HG02623 (cell line): ENCODE data around the gene KRTAP10-8.
"Not testable (repeated sequence)": the region's sequence is repeated elsewhere in the genome, so short reads cannot be mapped to it uniquely, and the experiment has no call there.

Experiments
- ATAC-seq: cut with Tn5 transposase; IDR thresholded peaks from one replicate; pipeline ENCODE4 v1.9.1; 2021; ENCODE audit warnings: moderate library complexity; ENCODE audit not compliant: unreplicated experiment

KRTAP10-8 gene, protein sequence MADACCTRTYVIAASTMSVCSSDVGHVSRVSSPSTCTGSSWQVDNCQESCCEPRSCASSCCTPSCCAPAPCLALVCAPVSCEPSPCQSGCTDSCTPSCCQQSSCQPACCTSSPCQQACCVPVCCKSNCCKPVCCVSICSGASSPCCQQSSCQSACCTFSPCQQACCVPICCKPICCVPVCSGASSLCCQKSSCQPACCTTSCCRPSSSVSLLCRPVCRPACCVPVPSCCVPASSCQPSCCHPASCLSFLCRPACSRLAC

DNA sequence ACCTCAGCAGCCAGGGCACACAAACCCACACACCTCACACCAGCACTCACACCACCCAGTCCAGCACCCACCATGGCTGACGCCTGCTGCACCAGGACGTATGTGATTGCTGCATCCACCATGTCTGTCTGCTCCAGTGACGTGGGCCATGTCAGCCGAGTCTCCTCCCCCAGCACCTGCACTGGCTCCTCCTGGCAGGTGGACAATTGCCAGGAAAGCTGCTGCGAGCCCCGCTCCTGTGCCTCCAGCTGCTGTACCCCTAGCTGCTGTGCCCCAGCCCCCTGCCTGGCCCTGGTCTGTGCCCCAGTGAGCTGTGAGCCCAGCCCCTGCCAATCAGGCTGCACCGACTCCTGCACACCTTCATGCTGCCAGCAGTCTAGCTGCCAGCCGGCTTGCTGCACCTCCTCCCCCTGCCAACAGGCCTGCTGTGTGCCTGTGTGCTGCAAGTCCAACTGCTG, at the start of gene KRTAP10-8:
Gene KRTAP10-8, plus strand, starts transcription at position 51 of the 458 bp plus-strand sequence. Its CDS starts 22 bp downstream, at position 73.
- no peak for ATAC-seq

DNA sequence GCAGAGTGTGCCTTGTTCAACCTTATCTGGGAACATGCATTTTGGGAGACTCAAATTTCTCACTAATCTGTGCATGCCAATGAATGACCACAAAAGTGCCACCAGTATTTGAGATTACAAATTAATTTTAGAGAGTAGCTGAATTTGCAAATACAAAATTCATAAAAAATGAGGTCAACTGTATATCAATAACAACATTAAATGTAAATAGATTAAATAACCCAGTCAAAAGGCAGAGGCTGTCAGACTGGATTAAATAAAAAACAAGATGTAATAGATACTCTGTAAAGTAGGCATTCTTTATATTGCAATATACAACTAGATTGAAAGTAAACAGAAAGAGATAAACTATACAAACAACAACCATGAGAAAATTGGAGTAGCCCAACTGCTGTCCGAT, 47.8 kb upstream of the KRTAP10-8 start:
- no peak for ATAC-seq

DNA sequence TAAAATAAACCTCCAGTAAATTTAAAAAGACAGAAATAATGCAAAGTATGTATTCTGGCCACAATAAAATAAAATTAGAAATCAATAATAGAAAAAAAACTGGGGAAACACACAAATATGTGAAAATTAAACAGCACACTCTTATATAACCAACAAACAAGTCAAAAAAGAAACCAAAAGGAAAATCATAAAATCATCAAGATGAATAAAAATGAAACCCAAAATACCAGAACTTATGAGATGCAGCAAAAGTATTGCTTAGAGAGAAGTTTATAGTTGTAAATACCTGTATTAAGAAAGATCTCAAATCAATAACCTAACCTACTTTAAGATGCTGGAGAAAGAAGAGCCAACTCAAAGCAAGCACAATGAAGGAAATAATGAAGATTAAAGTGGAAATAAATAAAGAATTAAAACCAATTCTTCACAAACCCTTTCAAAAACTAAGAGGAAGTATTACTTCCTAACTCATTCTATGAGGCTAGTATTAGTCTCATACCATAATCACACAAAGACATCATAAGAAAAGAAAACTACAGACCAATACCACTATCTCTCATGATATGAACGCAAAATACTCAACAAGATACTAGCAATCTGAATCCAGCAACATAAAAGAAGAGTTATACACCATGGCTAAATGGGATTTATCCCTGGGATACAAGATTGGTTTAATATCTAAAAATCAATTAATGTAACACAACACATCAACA, 46.8 kb upstream of the KRTAP10-8 start:
- no peak for ATAC-seq

DNA sequence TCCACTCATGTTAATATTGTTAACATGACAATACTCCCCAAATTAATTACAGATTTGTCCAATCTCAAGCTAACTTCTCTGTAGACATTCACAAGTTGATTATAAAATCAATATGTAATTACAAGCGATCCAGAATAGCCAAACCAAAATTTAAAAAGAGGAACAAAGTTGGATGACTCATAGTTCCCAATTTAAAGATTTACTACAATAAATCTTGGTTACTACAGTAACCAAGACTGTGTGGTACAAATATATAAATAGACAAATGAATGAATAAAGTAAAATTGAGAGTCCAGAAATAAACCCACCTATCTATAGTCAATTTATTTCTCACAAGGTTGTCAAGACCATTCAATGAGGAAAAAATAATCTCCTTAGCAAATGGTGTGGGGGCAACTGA, 45.5 kb upstream of the KRTAP10-8 start:
- no peak for ATAC-seq

DNA sequence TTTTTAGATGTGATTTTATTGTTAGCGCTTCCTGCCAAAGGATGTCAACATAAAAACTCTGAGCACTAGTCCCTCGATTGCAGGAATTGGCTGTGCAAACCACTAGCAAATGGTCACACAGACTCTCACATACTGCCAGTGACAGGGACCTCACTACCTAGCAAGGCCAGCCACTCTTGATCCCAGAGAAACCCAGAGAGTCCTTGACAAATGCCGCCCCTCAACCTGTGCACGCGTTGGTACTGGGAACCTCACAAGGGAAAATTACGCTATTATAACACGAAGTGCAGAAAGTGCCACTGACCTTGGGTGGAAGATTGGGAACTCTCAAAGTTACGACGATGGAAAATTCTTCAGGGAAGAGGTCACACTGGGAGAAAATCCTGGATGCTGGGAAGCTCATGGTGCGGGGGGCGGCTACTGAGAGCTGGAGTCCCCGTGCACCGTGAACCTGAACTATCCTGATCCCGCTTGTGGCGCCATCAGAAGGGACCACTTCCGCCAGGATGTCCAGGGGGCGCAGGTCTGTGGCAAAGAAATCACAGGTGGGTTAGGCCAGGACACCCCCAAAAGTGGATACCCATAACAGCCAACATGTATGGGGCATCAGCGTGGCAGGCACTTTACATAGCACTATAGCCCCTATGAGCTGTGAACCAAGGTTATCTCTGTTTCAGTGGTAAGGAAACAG, 44.3 kb upstream of the KRTAP10-8 start:
- no peak for ATAC-seq

DNA sequence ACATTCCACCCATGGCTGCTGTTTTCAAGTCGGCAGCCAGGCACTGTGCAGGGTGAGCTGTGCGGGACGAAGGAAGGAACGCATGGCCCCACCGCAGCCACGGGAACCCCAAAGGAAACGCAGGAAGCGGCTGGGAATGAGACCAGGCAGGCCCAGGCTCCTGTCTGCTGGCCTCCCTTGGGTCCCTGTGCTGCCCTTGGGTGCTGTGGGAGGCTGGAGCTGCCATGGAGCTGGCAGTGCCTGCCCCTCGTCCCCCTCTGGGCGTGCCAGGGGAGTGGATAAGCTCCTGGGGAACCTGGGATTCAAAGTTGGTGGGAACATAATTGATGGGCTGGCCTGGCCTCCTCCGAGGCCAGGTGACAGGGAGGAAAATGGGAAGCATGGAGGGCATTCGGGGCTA, 43.6 kb upstream of the KRTAP10-8 start:
- no peak for ATAC-seq

DNA sequence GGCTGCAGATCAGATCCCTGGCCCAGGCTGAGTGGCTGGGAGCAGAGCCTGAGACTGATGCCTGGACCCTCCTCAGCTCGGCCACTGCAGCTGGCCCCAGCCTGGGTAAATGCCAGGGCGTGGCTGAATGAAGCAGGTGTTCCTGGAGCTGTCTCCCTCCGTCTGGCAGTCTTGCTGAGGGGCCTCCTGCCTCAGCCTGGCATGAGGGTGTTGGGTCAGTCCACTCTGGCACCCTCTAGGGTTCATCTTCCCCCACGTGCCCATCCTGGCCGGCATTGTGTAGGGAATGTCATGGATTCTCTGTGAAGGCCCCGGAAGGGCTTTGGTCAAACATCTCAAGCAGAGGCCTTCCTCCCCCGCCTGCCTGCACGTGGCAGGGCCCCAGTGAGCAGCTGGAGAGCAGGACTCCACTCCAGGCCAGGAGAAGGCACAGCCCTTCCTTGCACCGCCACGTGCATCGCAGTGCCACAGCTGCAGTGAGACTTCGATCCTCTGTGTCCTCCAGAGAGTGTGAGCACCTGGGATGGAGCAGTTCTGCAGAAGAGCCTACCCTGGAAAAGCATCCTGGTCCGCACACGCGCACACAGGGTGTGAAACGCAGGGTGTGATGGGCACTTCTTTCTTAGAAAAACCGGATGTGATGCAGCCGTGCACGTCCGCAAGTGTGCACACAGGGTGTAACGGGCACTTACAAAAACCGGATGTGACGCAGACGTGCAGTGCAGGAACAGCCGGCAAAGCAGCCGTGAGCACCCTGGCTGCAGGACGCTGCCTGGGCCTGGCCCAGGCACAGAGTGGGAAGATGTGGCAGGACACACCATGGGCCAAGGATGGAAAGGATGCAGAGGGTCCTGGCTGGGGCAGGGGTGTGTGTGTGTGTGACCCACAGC, 43.0 kb upstream of the KRTAP10-8 start:
- no peak for ATAC-seq

DNA sequence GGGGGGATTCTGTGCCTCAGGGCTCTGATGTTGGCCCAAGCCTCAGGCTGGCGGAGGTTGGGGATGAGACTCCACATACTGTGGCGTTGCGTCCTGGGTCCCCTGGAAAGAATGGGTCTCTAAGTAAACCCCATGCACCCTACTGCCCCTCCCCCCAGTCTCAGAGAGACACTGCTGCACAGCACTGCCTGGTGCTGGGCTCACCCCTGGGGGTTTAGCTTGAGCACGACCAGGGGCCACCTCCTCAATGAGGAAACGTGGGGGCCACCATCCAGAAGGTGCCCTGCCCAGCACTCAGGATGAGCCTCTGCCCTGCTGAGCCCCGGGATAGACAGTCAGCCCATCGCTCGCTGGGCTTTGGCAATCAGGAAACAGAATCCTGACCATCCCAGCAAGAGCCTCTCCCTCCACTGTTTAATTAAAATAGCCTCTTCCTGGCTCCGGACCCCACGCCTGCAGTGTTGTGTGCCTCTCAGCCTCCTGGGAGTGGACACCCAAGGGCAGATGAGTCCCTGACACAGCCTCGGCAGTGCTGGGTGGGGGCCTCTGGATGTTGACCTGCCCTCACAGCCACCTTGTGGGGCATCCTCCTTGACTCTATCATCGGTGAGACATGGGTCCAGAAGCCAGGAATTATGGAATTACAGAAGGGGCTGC, 41.9 kb upstream of the KRTAP10-8 start:
- ATAC-seq = no peak

DNA sequence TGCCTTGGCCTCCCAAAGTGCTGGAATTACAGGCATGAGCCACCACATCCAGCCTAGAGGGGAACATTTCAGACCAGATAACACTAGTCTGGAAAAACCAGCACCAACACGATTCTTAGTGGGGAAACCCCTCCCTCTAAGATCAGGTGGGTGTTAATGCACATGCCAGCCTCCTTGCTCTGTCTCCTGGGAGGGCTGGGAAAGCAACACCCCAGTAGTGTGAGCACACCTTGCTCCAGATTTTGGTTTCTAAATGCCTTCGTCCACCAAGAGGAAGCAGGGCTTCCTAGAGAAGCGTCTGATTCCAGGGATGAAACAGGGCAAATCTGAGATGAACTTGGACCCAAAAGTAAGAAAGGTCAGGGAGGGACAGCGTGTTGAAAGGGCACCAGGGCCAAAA, 40.6 kb upstream of the KRTAP10-8 start:
- no peak for ATAC-seq

DNA sequence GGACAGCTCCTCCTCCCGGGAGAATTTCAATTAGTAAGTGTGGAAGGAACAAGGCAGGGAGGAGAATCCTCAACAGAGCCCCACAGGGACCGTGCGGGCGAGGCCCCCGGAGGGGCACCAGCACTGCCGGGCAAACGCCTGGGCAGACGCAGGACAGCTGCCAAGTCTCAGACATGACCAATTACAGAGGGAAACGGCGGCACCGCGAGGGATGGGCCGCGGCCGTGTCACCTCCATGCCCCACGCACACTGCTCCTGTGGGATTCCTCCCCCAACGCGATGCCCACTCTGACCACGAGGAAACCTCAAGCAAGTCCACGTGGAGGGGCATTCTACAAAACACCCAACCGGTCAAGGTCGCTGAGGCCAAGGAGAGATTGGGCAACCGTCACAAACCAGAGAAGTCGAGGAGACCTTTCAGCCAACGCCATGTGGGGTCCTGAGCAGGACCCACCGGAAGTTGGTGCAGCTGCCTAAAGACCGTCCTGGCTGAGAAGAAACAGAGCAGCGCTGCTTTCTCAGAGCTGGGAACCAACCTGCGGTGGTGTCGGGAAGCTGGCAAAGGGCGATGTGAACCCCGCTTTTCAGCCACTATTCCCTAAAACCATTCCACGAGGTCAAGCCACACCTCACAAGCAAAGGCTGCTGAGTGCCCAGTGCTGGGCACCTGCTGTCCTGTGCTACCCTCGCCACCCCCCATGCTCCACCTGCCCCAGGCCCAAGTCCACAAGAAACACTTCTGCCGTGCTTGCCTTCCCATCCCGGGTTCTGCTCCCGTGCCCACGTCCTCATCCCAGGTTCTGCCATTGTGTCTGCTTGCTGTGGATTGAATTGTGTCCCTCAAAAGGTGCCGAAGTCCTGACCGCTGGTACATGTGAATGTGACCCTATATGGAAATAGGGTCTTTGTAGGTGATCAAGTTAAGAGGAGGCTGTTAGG, 39.8 kb upstream of the KRTAP10-8 start:
- ATAC-seq = no peak

DNA sequence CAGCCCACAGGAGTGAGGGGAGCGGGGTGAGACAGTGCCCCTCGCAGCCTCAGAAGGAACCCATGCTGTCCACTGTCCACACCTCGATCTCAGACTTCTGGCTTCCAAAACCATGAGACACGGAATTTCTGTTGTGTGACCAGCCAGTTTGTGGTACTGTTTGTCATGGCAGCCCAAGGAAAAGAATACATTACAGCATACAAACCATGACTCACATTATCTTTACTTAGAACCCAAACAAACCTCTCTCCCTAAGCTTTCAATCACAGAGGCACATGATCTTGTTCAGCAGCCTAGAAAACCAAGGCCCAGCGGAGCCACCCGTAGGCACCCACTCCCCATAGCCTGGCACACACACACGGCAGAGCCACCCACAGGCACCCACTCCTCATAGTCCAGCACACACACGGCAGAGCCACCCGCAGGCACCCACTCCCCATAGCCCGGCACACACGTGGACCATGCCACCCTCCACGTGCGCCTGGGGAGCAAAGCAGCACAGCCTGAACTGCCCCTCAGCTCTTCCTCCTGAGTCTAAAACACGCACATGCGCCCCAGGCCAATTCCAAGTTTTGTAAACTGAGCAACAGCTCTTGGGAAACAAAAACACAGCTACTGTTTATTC, 38.8 kb upstream of the KRTAP10-8 start:
- ATAC-seq = no peak

DNA sequence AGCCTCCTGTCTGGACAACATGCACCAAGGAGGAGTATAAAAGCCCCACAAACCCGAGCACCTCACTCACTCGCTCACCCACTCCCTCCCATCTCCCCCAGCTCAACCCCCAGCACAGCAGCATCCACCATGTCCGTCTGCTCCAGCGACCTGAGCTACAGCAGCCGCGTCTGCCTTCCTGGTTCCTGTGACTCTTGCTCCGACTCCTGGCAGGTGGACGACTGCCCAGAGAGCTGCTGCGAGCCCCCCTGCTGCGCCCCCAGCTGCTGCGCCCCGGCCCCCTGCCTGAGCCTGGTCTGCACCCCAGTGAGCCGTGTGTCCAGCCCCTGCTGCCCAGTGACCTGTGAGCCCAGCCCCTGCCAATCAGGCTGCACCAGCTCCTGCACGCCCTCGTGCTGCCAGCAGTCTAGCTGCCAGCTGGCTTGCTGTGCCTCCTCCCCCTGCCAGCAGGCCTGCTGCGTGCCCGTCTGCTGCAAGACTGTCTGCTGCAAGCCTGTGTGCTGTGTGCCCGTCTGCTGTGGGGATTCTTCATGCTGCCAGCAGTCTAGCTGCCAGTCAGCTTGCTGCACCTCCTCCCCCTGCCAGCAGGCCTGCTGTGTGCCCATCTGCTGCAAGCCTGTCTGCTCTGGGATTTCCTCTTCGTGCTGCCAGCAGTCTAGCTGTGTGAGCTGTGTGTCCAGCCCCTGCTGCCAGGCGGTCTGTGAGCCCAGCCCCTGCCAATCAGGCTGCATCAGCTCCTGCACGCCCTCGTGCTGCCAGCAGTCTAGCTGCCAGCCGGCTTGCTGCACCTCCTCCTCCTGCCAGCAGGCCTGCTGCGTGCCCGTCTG, 38.0 kb upstream of the KRTAP10-8 start, which contains the start of gene KRTAP10-4:
Gene KRTAP10-4, plus strand, starts transcription at position 100 of the 827 bp plus-strand sequence. Its CDS starts 30 bp downstream, at position 130.
- ATAC-seq = not testable (repeated sequence)

DNA sequence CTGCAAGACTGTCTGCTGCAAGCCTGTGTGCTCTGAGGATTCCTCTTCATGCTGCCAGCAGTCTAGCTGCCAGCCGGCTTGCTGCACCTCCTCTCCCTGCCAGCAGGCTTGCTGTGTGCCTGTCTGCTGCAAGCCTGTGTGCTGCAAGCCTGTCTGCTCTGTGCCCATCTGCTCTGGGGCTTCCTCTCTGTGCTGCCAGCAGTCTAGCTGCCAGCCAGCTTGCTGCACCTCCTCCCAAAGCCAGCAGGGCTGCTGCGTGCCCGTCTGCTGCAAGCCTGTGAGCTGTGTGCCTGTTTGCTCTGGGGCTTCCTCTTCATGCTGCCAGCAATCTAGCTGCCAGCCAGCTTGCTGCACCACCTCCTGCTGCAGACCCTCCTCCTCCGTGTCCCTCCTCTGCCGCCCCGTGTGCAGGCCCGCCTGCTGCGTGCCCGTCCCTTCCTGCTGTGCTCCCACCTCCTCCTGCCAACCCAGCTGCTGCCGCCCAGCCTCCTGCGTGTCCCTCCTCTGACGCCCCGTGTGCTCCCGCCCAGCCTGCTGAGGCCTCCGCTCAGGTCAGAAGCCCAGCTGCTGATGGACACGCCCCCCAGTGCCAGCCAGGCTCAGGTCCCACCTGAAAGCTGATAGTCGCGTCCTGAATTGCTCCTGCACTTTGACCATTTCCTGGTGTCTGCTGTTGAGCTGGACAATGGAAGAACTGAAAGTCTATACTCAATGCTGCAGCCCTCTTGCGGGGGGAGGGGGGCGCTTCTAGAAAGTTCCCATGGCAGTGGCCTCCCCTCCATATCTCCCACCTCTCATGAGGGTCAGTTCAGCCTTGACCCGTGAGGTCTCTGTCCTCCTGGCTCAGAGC, 37.2 kb upstream of the KRTAP10-8 start:
- ATAC-seq = no peak

DNA sequence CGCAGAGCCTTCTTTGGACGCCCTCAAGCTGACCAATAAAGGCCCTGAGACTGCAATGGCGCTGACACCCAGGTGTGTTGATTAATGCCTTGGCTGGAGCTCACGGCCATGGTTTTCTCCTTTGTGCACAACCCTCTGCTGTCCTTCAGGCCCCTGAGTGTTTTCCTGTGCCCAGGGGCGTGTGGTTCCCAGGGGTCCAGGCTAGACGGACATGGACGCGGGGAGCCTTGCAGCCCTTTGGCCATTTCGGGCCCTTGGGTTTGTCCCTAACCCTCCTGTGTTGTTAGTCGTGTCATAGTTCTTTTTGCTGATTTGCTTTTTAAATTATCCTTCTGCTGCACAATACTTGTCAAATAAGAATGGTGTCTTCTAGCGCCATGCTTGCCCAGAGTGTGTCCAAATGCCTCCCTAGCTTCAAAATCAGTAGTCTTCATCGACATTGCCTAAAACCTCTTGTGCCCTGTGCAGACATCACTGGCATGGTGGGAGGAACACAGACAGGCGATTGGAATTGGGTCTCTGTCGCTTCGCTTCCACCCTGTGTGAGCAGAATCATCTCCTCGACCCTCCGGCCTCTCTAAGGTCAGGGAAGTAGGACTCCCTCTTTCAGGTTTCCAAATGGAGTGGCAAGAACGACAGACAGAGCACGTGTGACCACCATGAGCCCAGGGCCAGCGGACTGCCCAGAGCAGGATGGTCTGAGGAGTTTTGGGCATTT, 36.4 kb upstream of the KRTAP10-8 start:
- ATAC-seq = no peak

DNA sequence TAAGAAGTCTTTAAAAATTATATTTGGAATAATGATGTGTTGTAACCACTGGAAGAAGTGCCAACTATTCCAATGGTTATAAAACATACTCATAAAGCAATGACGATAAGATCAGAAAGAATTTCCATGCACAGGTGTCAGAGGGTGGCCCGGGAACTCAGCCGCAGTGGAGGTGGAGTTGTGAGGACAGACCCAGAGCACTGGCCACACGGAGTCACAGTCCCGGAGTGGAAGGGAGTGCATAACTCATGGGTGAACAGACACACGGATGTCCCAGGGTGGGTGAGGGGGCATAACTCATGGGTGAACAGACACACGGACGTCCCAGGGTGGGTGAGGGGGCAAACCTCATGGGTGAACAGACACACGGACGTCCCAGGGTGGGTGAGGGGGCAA, 35.9 kb upstream of the KRTAP10-8 start:
- no peak for ATAC-seq

DNA sequence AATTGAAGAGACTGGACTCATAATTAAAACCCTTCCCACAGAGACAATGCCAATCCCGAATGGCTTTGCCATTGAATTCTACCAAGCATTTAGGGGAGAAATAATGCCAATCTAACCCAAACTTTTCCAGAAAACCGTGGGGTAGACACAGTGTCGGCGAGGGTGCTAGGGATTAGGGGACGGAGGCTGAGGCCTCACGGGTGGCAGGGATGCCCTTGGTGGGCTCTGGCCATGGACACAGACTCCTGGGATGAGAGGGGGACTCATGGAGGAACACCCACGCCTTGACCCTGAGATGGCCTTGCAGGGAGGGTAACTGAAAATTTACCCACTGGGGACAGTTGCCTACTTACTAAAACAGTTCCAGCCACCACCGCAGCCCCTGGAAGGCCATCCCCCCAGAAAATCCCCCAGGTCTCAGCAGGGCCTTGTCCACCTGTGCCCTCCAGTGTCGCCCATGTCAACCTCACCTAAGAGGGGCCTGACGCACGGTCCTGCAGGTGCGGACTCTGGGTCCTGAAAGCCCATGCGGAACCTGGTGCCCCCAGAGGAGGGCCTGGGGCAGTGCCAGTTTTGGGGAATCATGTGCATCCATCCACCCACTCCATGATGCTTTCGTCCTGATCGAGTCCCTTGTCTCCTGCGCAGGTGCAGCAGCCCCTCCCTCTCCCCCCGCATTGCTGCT, 33.4 kb upstream of the KRTAP10-8 start:
- no peak for ATAC-seq
